Measurements from ENCODE around the gene INAFM2. TPM values are rescaled to one million over a fixed set of nuclear protein-coding genes. Genes with fewer than 3 reads are reported as not detected.

The INAFM2 gene
- total RNA-seq, 1 donor from 2014 or later: 22.8 TPM

DNA sequence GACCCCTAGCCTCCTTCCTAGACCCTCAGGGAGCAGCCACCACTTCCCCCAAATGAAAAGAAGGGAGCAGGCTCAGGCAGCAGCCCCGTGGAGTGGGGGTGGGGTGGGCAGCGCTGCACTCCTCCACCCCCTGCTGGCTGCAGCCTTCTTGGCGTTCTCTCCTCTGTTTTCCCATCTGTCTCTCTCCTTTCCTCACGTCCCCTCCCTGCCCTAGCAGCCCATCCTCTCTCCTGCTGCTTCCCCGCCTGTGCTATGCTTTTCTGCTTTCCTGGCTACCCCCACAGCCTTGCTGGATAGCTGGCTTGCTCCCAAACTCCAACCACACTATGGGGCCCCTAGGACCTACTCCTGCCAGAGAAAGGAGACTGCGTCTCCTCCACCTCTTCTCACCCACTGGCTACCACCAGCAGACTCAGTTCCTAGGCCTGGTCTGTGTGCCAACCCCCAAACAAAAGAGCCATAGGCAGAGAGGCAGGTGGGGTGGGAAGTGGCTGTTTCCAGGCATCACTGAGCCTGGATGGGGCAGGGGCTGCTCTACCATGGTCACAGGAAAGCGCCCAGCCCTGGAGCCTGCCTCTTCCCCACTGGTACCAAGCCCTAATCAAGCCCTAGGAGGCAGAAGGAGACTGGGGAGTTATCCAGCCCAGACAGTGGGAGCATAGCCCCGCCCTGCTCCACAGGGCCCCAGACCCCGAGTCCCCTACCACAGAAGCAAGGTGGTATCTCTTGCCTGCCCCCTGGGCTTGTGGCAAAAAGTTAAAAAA lies 31.1 kb downstream of the INAFM2 start:
- H3K27me3 Mint-ChIP-seq: peaks cover 34% of the 10 kb centered on the region
- no peak overlapping the region for H3K4me3 Mint-ChIP-seq
- H3K4me1 Mint-ChIP-seq: peaks cover 20% of the 10 kb centered on the region
- H3K9me3 Mint-ChIP-seq: no peaks in the 10 kb centered on the region
- intact Hi-C loops (cut with micrococcal nuclease): no loop called here
- no peaks in the 10 kb centered on the region for H3K36me3 Mint-ChIP-seq (ENCODE audit: low read depth)
- DNase-seq: no peak
- no peak overlapping the region for H3K27ac Mint-ChIP-seq

DNA sequence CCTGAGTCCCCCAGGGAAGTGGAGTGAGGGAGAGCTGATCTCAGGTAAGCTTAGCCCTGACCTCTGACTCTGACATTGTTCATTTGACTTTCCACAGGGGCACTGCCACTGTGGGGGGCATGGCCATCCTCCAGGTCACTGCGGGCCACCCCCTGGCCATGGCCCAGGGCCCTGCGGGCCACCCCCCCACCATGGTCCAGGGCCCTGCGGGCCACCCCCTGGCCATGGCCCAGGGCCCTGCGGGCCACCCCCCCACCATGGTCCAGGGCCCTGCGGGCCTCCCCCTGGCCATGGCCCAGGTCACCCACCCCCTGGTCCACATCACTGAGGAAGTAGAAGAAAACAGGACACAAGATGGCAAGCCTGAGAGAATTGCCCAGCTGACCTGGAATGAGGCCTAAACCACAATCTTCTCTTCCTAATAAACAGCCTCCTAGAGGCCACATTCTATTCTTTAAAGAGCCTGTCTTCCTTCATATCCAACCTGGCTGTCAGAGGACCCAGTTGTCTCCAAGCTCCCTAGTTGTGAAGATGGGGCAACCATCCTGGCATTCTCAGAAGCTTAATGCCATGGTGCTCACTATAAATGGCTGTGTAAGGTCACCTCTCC lies 32.6 kb downstream of the INAFM2 start:
- intact Hi-C loops (cut with micrococcal nuclease): no loop called here
- H3K27ac Mint-ChIP-seq: no peak overlapping the region
- no peak overlapping the region for H3K4me3 Mint-ChIP-seq
- no peaks in the 10 kb centered on the region for H3K9me3 Mint-ChIP-seq
- no peaks in the 10 kb centered on the region for H3K36me3 Mint-ChIP-seq (ENCODE audit: low read depth)
- no peak for DNase-seq
- peaks cover 34% of the 10 kb centered on the region for H3K27me3 Mint-ChIP-seq
- H3K4me1 Mint-ChIP-seq: peaks cover 21% of the 10 kb centered on the region

DNA sequence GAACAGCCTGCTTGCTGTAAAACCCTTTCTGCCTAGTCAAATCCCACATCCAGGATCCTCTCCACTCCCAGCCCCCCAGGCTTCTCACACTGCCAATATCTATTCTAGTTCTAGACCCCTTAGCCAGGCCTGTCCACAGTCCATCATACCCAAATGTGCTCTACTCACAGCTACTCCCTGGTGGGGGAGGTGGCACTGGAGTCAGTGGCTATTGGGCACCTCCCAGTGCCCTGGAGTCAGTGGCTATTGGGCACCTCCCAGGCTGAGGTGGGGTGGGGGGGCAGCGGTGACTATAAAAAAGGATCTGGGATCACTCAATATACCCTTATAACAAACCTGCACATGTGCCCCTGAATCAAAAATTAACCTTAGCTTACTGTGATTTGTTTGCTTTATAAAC lies 33.8 kb downstream of the INAFM2 start:
- peaks cover 21% of the 10 kb centered on the region for H3K4me1 Mint-ChIP-seq
- no peak overlapping the region for H3K27ac Mint-ChIP-seq
- H3K9me3 Mint-ChIP-seq: no peaks in the 10 kb centered on the region
- H3K4me3 Mint-ChIP-seq: peak overlapping the region; percentile 82
- intact Hi-C loops (cut with micrococcal nuclease): no loop called here
- peaks cover 34% of the 10 kb centered on the region for H3K27me3 Mint-ChIP-seq
- H3K36me3 Mint-ChIP-seq (ENCODE audit: low read depth): no peaks in the 10 kb centered on the region
- no peak for DNase-seq

DNA sequence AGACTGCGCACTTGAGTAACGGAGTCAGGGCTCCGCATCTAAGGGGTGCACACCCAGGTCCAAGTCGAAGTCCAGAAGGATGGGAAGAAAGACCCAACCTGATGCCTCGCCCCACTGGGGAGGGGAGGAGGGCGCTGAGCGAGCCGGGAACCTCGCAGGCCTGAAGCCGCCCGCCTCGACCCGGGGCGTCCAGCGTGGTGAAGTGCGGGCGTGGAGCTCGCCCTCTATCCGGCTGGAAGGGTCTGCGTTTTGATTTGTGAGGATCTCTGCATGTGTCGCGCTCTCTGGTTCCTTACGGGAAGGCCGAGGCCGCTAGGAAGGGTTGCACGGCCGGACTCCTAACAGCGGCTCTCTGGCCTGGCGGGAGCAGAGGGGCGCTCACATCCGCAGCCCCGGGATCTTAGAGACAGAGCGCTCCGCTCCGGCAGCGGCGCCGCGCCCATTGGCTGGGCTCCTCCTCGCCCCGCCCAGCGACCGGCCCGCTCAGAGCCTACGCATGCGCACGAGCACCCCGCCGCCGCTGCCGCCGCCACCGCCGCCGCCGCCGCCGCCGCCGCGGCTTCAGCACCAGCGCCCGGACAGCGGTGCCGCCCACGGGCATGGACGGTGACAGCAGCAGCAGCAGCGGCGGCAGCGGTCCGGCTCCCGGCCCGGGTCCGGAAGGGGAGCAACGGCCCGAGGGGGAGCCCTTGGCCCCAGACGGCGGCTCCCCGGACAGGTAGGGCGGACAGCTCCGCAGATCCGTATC lies 34.4 kb downstream of the INAFM2 start, which contains the start of gene DISP2:
Gene DISP2 (plus strand): TSS at position 497 of the 748 bp plus-strand sequence. CDS start 103 bp downstream, at position 600.
- Mint-ChIP-seq H3K27me3 (peaks cover 34% of the 10 kb centered on the region), H3K36me3 (ENCODE audit: low read depth) (no peaks in the 10 kb centered on the region), H3K27ac (peak within 1 kb of the TSS; percentile 45), H3K4me1 (peaks cover 21% of the 10 kb centered on the region), H3K4me3 (peak within 1 kb of the TSS; percentile 82), H3K9me3 (no peaks in the 10 kb centered on the region)
- peak; percentile 97 for DNase-seq
- intact Hi-C loops (cut with micrococcal nuclease): loop anchor here (1.0 kb wide), 2 partner anchors 14 to 24 kb away; partner anchors contain the start of gene KNSTRN

DNA sequence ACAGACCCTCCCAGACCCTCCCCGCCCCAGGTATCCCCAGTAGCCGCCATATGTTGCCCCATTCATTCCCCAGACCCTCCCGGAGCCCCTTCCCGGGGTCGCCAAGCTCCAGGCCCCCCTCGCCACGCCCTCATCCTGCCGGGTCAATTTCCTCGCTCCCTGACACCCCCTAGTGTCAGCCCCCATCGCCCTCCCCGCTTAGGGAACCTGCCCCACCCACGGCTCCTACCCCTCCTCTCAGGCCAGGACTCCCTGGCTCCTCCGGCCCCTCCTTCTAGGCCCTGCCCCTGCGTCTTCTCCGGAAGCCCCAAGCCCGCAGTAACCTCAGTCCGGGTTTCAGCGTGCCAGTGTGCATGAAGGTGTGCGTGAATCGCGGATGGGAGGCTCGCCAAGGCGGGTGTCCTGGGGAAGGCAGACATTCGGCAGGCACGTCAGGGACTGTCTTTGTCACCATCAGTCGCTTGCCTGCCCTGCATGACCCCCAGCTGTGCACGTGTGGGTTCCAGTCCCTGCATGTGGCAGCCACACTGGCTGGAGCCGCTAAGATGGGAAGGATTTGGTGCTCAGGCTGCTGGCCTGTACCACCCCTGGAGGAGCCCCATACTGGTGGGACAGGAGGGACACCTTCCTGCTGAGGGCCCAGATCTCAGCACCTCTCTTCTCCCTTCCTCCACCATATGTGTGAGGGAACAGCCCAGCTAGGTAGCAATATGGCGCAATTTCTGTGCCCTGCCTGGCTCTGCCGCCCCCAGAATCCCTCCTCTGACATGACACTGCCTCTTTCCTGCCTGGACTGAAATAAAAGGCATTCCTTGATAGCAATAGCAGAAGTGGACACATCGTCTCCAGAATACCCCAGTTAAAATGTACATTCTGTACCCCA lies 35.2 kb downstream of the INAFM2 start:
- H3K36me3 Mint-ChIP-seq (ENCODE audit: low read depth): no peaks in the 10 kb centered on the region
- H3K27ac Mint-ChIP-seq: peak overlapping the region; percentile 45
- intact Hi-C loops (cut with micrococcal nuclease): loop anchor here (1.0 kb wide), 2 partner anchors 14 to 24 kb away; partner anchors contain the start of gene KNSTRN
- peak; percentile 82 for DNase-seq
- H3K4me1 Mint-ChIP-seq: peaks cover 21% of the 10 kb centered on the region
- H3K27me3 Mint-ChIP-seq: peaks cover 31% of the 10 kb centered on the region
- H3K9me3 Mint-ChIP-seq: no peaks in the 10 kb centered on the region
- H3K4me3 Mint-ChIP-seq: peak overlapping the region; percentile 82

DNA sequence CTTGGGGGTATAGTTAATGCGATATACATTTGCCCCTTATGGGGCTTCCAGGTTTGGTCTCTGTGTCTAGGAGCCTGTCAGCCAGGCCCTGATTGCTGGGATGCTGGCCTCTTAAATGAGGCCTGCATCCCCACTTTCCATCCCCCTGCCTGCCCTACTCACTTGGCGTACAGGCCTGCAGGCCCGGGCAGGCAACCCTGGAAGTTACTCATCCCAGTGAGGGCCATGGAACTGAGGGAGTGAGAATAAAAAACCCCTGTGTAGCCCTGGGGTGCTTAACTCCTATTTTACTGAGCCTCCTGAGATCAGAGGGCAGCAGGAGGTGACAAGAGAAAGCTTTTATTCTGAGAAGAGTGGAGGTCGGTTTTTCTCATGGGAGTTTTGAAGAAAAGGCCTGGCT lies 36.5 kb downstream of the INAFM2 start:
- intact Hi-C loops (cut with micrococcal nuclease): no loop called here
- Mint-ChIP-seq H3K4me1 (peaks cover 18% of the 10 kb centered on the region), H3K36me3 (ENCODE audit: low read depth) (no peaks in the 10 kb centered on the region), H3K27me3 (peaks cover 22% of the 10 kb centered on the region), H3K4me3 (no peak overlapping the region), H3K27ac (no peak overlapping the region), H3K9me3 (no peaks in the 10 kb centered on the region)
- no peak for DNase-seq

DNA sequence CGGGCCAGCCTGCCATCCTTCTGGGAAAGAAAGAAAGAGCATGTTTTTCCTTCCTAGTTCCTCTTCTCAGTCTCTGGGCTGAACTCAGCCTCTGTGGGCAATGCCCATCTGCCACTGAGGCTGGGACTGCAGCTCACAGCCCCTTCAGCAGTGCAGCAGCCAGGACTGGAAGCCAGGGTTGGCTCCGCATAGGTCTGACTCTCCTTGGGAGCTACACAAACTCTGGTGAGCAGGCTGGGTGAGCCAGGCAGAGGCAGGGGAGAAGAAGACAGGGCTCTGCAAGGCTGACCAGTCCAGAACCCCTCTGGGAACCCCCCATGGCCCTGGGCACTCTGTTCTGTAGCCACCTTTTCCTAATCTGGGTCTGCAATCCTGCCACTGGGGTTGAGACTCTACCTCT lies 38.1 kb downstream of the INAFM2 start:
- peaks cover 21% of the 10 kb centered on the region for H3K4me1 Mint-ChIP-seq
- intact Hi-C loops (cut with micrococcal nuclease): no loop called here
- peaks cover 15% of the 10 kb centered on the region for H3K27me3 Mint-ChIP-seq
- no peaks in the 10 kb centered on the region for H3K9me3 Mint-ChIP-seq
- no peak overlapping the region for H3K27ac Mint-ChIP-seq
- H3K4me3 Mint-ChIP-seq: no peak overlapping the region
- no peak for DNase-seq
- H3K36me3 Mint-ChIP-seq (ENCODE audit: low read depth): no peaks in the 10 kb centered on the region

DNA sequence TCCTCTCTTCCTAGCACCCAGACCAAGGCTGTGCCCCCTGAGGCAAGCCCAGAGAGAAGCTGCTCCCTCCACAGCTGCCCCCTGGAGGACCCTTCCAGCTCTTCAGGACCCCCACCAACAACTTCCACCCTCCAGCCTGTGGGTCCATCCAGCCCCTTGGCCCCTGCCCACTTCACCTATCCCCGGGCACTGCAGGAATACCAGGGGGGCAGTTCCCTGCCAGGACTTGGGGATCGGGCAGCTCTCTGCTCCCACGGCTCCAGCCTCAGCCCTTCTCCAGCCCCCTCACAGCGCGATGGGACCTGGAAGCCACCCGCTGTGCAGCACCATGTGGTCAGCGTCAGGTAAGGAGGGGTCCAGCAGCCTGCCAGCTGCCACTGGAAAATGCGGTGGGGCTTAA lies 40.1 kb downstream of the INAFM2 start:
- intact Hi-C loops (cut with micrococcal nuclease): no loop called here
- H3K4me1 Mint-ChIP-seq: peaks cover 17% of the 10 kb centered on the region
- no peak overlapping the region for H3K27ac Mint-ChIP-seq
- no peak for DNase-seq
- H3K4me3 Mint-ChIP-seq: no peak overlapping the region
- peaks cover 6% of the 10 kb centered on the region for H3K27me3 Mint-ChIP-seq
- H3K9me3 Mint-ChIP-seq: no peaks in the 10 kb centered on the region
- no peaks in the 10 kb centered on the region for H3K36me3 Mint-ChIP-seq (ENCODE audit: low read depth)

DNA sequence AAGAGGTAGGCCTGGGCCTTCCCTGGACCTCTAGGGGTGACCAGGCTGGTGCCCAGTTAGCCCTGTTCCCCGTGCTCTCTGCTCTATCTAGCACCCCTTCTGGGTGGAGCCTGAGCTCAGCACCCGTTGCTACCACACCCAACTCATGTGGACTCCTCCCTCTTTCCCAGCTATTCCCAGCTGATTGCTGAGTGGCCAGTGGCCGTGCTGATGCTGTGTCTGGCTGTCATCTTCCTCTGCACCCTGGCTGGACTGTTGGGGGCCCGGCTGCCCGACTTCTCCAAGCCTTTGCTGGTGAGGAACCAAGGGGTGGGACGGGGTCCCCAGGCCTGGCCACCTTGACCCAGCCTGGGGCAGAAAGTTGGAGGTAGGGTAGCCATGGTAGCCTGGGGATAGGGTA lies 40.8 kb downstream of the INAFM2 start:
- Mint-ChIP-seq H3K27me3 (peaks cover 5% of the 10 kb centered on the region), H3K36me3 (ENCODE audit: low read depth) (no peaks in the 10 kb centered on the region), H3K4me3 (no peak overlapping the region), H3K27ac (no peak overlapping the region), H3K4me1 (peaks cover 12% of the 10 kb centered on the region), H3K9me3 (no peaks in the 10 kb centered on the region)
- no peak for DNase-seq
- intact Hi-C loops (cut with micrococcal nuclease): no loop called here

DNA sequence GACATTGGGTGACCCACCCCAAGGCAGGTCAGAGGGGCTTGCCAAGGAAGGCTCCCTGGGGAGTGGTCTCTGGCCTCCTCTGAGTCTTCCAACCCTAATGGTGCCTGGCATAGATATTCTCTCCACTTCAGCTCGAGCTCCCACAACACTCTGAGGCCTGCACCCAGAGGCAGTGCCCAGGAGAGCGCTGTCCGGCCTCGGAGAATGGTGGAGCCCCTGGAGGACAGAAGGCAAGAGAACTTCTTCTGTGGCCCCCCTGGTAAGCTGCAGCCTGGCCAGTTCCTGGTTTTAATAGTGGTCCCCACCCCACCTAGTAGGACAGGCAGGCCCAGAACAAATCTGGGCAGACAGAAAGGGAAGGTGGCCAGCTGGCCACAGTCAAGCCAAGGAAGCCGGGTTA lies 41.5 kb downstream of the INAFM2 start:
- Mint-ChIP-seq H3K4me3 (no peak overlapping the region), H3K27me3 (peaks cover 5% of the 10 kb centered on the region), H3K4me1 (peaks cover 8% of the 10 kb centered on the region), H3K27ac (no peak overlapping the region), H3K36me3 (ENCODE audit: low read depth) (no peaks in the 10 kb centered on the region), H3K9me3 (no peaks in the 10 kb centered on the region)
- DNase-seq: no peak
- intact Hi-C loops (cut with micrococcal nuclease): loop anchor here (5.0 kb wide), 1 partner anchor 57 kb away; no protein-coding TSS in a partner anchor

DNA sequence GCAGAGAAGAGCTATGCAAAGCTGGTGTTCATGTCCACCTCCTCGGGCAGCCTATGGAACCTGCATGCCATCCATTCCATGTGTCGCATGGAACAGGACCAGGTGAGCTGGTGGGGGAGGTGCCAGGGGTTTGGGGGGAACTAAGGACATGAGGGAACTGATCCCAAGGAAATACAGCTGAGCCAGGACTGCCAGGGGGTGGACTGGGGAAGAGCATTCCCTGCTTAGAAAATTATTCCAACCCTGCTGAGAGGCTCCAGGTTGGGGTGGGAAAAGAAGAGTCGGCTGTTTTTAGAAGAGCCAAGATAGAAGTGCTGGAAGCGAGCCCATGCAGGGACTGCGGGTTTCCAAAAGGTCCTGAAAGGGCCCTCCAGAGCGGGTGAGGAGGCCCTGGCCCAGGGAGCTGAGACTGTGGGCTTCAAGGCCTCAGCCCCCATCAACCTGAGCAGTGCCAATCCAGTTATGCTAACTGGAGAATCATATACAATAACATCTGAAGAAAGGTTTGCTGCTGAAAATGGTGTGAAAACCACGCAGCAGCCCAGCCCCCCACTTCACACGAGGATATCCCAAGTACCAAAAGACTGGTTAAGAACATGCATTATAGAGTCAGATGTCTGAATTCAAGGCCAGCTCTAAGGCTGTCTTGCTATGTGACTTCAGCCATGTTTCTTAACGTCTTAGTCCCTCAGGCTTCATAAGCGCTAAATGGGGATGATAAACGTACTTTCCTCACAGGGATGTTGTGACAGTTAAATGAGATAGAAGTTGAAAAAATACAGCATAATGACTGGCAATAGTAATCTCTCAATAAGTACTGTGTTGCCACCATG lies 42.3 kb downstream of the INAFM2 start:
- no peak overlapping the region for H3K4me3 Mint-ChIP-seq
- intact Hi-C loops (cut with micrococcal nuclease): loop anchor here (5.0 kb wide), 1 partner anchor 56 kb away; no protein-coding TSS in a partner anchor
- H3K27me3 Mint-ChIP-seq: peaks cover 8% of the 10 kb centered on the region
- DNase-seq: no peak
- peaks cover 8% of the 10 kb centered on the region for H3K4me1 Mint-ChIP-seq
- no peak overlapping the region for H3K27ac Mint-ChIP-seq
- no peaks in the 10 kb centered on the region for H3K9me3 Mint-ChIP-seq
- no peaks in the 10 kb centered on the region for H3K36me3 Mint-ChIP-seq (ENCODE audit: low read depth)

DNA sequence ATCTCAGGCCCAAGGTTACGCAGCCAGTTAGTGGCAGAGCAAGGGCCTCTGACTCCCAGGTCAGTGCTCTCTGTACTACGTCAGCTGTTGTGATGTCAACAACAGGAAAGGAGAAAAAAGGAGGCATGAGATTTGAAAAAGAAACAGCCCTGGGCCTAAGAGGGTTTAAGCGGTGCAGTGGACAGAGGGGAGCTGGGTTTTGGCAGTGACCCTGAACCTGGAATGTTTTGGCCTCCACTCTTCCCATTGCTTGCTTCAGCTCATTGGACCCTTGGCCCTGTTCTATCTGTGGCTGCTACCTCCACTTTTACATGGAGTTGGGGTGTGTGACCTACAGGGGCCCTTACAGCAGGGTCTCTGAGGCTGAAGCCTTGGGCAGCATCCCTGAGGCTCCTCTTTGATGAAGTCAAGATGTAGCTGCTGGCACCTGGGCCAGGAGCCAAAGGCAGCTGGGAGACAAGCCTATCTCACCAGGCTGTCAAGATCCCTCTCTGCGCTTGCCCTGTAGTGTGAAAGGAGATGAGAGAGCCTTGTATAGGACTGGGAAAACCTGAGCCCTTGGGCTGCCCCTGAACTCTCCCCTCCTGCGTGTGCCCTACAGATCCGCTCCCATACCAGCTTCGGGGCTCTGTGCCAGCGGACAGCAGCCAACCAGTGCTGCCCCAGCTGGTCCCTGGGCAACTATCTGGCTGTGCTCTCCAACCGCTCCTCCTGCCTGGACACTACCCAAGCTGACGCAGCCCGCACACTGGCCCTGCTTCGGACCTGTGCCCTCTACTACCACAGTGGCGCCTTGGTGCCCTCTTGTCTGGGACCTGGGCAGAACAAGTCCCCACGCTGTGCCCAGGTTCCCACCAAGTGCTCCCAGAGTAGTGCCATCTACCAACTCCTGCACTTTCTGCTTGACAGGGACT lies 43.2 kb downstream of the INAFM2 start:
- Mint-ChIP-seq H3K4me1 (peaks cover 8% of the 10 kb centered on the region), H3K9me3 (no peaks in the 10 kb centered on the region), H3K4me3 (peak overlapping the region; percentile 83), H3K36me3 (ENCODE audit: low read depth) (no peaks in the 10 kb centered on the region), H3K27me3 (peaks cover 11% of the 10 kb centered on the region), H3K27ac (no peak overlapping the region)
- no peak for DNase-seq
- intact Hi-C loops (cut with micrococcal nuclease): loop anchor here (5.0 kb wide), 1 partner anchor 56 kb away; no protein-coding TSS in a partner anchor

Measured in activated CD4-positive, alpha-beta T cell treated with anti-CD3 and anti-CD28 coated beads, Interleukin-2, amount 10 ng/mL, durations not matched to agents 24 days and 14 days (primary cell).